Measurements from ENCODE around the gene SLC2A2.

Gene SLC2A2

DNA sequence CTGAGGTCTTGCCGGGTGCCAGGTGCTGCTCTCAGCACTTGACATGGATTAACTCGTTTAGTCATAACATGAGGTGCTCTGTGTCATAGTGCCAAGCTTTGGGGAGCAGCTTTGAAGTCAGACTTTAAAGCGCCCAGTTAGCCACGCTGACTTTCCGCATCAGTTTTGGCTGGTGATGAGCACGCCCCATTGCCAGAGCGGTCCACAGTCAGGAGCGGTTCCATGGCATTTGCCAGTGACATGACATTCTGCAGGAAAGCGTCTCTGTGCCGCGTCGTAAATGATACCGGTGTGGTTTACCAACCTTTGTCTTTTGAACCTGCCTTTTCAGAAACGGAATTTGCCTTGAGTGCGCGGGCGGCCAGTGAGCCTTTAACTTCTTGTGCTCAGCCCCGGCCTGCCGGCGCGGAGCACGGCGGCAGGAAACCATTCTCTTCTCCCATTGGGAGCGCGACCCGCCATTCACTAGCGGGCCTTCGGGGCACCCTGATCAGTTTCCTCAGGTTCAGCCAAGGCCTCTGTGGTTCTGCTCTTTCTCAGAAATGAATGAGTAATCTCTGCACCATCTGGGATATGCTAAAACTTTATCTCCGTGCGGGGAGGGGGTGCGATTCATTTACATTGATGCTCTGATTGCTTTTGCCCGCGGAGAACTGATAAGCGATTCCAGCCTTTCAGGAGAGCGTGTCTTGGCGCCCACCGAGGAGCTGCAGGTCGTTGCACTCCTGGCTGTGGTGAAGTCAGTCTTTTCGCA is 1.7 kb upstream of the SLC2A2 start:
- DNase-seq: no peak

DNA sequence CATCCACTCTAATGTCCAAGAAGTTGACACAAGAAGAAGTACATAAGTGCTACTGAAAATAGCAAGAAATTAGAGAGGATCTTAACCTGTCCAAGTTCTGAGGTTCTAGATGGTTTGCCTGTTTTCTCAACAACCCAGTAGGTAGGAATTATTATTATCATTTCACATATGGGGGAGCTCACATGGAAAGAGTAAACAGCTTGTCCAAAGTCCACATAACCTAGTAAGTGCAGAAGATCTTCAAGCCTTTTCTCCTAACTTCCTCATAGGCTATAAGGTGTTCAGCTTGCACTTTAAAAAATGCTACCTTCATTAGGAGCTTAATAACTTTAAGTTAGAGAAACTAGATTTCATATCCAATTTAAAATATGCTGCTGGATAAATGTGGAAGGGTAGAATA is 3.0 kb downstream of the SLC2A2 start:
- no peak for DNase-seq

DNA sequence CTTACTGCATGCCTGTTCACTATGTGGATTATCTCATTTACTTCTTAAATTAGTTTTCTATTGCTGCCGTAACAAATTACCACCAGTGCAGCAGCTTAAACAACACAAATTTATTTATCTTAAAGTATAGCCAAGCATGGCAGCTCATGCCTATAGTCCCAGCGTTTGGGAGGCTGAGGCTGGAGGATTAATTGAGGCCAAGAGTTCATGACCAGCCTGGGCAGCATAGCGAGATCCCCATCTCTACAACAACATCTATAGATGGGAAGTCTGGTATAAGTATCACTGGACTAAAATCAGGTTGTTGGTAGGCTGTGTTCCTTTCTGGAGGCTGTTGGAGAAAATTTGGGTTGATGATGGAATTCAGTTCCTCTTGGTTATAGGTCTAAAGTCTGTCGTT is 5.1 kb downstream of the SLC2A2 start:
- DNase-seq: no peak

DNA sequence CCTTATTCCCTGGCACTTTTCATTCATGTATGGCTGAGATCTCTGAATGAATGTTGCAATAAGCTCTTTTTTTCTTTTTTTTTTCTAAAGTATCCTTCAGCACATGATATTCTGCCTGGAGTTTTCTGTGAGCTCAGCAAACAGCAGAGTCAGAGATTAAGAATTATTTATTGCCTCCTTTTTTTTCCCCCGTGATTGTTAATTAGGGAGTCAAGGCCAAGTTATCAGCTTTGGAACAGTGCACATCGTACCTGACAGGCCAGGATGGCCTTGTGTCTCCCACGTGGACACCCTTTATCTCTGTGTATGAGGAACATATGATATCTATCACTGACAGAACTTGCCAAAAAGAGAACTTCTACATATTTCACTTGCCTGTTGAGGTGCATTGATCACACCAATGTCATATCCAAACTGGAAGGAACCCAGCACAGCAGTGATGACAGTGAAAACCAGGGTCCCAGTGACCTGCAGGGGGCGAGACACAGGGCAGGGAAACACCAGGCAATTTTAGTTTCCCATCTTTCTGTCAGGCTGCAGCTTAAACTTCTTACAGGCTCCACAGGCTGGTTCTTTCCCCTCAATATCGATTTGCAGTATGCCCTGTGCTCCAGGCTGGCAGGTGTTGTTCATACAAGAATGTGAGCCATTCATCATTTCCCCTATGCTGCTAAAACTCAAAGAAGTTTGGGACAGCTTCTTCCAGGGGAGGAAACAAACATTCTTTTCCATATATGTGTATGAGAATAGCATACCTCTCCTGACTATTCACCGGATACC is 8.2 kb downstream of the SLC2A2 start:
- peak in 1 of 2 experiments; percentile 5 for DNase-seq

DNA sequence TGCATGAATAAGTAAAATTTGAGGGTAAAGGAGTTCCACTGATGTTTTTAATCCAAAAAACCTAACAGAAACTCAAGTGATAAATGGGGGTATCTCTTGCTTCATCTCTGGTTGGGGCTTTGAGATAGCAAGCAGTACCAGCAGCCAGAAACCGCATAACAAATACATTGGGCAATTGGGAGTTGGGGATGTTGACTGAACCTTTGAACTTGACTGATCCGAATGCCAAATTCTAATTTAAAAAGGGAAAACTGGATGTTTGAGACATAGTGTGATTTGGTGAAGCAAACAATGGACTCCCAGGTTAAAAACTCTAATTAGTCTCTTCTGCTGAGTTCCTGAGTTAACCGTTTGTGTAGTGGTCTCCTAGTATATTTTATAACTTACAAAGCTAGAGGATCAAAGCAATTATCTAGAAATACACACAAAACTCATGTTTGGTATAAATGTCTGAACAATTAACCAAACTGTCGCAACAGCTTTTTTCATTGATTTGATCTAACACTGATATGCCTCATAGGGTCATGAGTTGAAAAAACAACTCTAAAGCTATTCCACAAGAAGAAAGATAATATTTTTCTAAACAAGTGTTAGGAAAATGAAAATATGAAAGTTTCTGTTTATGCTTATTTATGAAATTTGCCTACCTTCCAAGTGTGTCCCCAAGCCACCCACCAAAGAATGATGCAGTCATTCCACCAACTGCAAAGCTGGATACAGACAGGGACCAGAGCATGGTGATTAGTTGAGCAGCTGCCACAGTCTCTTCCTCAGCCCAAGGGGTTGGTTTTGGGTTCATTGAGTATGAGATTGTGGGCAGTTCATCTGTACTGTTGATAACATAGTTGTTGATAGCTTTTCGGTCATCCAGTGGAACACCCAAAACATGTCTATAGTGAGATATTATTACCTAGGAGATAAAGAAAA is 12.4 kb downstream of the SLC2A2 start:
- DNase-seq: no peak

DNA sequence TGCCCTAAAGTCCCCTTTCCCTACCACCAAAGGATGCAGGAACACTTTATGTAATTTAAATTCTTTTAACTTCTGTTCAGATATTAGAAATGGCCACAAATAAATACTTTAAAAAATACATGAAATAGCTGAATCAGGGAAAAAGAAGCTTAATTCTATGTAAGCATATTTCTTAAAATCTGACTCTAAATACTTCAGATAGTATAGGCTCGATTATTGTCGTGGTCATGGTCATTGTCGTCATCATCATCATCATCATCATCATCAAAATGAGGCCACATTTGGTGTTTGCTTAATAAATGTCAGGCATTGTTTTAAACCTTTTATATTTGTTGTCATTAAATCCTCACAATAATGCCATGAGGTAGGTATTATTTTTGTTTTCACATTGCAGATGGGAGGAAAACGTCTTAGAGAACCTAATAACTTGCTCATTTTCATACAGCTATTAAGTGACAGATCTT is 14.6 kb downstream of the SLC2A2 start:
- DNase-seq: no peak

DNA sequence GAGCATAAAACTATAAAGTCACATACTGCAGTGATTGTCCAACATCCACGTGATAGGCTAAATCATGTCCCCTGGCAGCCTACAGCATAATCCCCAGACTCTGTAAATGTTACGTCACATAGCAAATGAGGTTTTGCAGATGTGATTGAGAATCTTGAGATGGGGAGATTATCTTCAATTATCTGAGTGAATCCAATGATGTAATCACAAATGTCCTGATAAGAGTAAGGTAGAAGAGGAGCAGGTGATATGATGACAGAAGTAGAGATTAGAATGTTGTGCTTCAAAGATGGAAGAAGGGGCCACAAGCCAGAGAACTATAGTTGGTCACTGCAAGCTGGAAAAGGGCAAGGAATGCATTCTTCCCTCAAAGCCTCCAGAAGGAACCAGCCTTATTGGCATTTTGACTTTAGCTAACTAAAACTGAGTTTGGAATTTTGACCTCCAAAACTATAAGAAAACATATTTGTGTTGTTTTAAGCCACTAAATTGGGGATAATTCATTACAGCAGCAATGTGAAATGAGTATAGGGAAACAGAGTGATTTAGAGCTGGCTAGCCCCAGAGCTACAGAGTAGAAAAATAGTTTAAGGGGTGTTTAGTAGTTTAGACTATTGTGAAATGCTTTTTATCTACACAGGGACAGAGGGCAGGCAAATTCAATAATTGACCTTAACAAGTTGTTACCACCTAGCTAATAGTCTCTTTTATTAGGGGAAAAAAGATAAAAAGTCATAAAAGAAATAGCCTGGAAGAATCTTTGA is 15.2 kb downstream of the SLC2A2 start:
- no peak for DNase-seq

DNA sequence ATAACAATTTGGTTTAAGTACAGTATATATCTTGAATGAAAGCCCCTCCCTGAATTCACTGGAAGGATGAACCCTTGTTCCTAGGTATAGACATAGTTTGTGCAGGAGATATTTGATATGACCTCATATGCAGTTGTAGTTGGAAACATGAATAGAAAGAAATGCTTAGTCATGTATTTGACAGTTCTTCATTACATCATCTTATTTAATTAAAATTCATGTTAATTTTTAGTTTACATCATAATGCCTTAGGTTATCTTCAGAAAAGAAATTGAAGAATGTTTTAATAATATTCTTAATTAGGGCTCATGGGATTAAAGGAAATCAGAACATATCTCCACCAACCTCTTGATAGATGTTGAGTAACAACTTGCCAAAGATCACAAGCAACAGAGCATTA is 19.2 kb downstream of the SLC2A2 start:
- no peak for DNase-seq

DNA sequence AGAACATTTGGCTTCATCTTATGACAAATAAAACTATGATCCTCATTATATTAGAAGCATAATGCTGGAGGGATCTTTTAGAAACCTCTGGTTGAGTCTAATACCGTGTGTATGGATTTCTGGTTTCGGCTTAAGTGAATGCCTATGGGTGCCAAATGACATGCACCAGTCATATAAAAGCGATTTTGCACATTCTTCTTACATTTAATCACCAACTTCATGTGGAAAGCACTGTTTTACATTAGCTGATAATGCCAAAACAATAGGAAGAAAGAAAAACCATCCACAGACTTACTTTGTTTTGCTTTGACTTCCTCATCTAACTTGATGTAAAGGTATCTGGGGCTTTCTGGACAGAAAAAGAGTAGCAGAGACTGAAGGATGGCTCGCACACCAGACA is 20.9 kb downstream of the SLC2A2 start:
- DNase-seq: no peak

DNA sequence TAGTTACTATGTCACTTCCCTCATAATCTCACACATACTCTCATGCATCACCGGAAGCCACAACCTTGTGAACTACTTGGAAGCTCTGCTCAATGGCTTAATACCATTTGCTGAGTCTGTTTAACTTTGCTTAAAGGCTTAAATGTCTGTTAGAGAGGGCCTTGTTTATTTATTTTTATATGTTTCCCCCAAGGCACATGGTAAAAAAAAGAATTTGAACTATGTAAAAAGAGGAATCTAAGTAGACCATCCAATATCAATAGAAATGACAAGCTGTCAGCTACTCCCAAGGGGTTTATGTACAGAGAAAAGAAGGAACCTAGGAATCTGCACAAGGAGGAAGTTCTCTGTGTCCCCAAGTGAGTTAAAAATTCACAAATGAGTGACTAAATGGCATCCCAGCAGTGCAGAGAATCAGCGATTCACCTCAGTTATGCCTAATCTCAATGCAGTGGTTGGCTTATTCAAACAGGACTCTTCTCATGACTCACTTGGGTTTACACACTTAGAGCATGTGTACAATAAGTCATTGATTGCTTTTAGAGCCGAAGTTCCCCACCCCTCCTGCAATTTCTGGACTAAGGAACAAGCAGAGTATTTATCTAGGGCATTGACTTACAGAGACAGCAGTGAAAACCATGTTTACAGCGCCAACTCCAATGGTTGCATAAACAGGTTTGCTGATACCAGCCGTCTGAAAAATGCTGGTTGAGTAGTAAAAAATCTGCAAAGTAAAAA is 24.4 kb downstream of the SLC2A2 start:
- DNase-seq: no peak

DNA sequence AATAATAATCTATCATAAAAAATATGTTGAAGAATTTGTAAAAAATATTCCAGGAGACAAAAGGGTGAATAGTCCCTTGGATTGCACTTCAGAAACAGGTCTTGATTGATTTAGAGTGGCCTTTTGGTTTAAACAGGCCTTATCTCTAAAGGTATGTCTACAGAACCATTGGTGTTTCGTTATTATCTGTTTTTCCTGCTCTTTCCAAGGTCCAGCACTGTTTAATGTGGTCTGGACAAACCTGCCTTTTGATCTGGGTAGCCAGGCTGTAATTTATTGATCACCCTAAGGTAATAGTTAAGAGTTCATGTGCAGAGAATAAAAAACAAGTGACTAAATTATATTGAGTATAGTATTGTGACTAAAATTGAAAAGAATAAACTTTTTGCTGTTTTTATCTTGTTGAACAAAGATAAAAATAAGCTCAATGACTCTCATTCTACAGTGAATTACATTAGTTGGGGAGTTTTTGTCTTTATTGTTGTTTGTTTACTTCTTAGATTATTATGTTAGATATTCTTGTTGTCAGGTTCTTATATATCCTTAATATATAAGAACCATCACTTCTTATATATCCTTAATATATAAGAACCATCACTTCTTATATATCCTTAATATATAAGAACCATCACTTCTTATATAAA is 25.1 kb downstream of the SLC2A2 start:
- DNase-seq: no peak

DNA sequence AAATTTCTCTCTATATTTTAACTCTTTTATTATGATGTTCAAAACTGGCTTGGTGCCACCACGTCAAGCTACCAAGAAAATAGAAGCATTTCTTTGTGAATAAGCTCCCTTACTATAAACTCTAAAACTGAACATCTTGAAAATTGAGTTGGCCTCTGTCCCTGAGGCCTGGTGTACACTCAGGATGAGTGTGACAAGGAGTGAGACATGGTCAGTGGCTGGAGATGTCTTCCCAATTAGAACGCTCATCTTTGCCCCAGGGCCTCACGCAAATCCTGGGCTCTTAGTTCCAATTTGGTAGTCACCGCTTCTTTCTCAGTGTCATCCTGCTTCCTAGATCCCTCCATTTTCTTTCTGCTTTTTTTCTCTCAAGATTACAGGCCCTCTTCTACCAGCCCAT is 26.2 kb downstream of the SLC2A2 start:
- no peak for DNase-seq

DNA sequence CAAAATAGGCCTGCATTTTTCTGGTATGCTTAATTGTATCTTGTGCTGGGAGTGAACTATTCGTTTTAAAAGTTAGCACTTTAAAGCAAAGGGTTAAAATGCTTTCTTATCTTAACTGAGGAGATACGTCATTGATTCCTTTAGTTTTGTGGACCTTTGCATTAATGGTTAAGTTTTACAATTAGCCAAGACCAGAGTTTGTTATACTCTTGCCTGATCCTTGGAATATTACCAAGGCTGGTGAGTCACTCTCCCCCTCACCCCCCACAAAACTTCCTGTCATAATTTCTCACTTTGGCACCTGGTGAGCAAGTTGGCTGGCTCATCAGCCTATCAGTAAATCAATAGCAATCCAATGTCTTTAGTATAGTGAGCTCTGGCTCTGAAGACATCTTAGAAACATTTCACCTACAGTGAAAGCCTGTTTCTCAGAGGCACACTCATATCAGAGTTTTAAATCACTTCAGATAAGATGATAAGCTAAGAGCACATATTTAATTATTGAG is 26.7 kb downstream of the SLC2A2 start:
- DNase-seq: peak in 1 of 2 experiments; percentile 19

DNA sequence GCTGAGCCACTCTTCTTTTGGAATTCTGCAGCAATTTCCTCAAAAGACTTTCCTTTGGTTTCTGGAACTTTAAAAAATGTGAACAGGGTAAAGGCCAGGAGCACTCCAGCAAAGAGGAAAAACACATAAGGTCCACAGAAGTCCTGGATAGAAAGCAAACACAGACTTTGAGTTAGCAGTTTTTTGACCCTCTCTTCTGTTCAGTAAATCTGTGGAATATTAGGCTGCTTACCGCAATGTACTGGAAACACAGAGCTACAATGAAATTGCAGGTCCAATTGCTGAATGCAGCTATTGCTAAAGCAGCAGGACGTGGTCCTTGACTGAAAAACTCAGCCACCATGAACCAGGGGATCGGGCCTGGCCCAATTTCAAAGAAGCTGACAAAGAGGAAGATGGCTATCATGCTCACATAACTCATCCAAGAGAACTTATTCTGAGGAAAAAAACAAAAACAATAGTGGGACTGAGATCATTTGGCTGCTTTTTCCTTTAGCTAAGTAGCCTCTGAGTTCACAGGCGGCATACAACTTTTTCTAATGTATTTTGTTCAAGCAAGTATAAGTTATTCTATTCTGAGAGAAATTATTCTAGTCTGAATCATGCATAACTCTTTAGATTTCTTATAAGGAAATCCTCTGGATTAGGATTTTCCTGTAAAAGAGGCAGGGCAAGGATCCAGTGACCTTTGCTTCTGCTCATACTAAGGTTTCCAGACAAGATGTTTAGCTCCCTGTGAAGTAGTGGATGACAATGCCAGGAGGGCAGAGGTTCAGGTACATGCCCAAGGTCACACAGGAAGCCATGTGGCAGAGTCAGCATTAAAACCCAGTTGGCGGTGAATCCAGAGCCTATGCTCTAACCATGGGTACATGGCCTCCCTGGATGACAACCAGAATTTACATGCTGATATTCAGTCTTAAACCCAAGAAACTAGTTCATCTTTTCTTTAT is 28.3 kb downstream of the SLC2A2 start:
- DNase-seq: no peak

DNA sequence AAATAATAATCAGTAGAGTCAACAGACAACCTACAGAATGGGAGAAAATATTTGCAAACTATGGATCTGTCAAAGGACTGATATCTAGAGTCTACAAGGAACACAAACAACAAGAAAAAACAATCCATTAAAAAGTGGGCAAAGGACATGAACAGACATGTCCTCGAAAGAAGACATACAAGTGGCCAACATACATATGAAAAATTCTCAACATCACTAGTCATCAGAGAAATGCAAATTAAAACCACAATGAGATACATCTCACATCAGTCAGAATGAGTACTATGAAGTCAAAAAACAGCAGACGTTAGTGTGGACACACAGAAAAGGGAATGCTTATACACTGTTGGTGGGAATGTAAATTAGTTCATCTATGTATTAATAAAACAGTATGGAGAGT is 33.7 kb downstream of the SLC2A2 start:
- DNase-seq: no peak

DNA sequence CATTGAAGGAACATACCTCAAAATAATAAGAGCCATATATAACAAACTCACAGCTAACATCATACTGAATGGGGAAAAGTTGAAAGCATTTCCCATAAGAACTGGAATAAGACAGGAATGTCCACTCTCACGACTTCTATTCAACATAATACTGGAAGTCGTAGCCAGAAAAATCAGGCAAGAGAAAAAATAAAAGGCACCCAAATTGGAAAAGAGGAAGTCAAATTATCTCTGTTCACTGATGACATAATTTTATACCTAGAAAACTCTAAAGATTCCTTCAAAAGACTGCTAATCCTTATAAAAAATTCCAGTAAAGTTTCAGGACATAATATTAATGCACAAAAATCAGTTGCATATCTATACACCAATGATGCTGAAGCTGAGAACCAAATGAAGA is 34.9 kb downstream of the SLC2A2 start:
- DNase-seq: no peak

DNA sequence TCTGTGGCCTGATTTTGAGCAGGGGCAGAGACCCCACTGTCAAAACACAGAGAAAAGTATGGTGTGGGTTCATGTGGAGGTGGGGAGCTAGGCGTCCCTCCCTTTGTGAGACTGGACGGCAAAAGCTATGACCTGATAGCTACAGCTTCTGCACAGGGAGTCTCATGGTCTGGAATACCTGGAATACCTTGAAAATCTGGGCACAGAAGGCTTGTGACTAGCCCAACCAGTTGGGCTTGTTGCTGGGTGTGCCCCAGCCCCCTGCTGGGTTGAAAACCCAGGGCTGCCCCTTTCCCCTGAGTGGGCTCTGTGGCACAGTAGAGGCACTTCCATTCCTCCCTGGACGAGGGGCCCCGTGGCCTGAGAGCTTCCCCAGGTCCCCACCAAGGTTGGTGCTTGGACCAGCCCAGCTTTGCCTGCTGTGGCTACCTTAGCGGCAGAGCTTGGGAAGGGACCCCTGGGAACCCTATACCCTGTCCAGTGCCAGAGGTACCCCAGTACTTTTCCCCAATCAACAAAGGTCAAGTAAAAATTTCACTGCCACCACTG is 37.3 kb downstream of the SLC2A2 start:
- DNase-seq: no peak

DNA sequence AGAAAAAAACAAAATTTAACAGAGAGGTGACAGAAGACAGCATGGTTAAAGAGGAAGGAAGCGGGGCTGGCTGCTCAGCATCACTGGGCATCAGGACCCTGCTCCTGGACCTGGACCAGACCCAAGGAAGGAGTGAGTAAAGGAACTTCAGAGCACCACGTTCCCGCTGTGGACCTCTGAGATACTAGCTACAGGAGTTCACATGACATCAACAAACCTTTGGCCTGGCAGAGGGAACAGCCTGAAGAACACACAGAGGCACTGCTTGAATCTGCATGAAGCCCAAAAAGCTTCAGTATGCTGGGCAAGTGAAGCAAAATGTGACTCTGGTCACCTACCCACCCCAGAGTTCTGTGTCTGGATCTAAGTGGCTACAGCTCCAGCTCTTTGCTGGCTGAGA is 38.1 kb downstream of the SLC2A2 start:
- DNase-seq: no peak

DNA sequence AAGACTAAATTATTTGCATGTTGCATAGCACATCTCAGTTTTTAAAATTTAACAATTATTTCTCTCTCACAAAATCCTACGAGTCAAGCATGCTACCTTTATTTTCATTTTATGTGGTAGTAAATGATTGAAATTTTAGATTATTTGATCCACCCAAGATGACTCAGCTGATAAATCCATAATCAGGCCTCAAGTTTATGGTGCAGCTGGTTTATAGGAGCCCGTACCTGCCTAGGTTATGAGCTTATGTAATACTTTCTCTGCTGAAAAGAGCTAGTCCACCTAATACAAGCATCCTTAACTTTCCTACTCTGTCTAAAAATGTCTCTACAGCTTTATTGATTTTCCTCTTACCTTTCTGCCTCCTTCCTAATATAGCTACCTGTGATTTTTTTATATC is 41.2 kb downstream of the SLC2A2 start:
- DNase-seq: no peak

DNA sequence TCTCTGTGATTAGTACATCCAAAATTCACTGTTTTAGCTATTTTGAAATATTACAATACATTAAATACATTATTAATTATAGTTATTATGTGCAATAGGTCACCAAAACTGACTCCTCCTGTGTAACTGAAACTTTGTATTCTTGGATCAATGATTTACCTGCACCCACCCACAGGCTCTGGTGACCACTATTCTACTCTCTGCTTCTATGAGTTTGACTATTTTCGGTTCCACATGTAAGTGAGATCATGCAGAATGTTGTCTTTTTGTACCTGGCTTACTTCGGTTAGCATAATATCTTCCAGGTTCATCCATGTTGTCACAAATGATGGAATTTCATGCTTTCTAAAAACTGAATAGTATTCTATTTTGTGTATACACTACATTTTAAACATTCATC is 43.8 kb downstream of the SLC2A2 start:
- DNase-seq: no peak
